Astrocyte (in vitro differentiated cells and primary cell): ENCODE results near the gene NRAS. TPM values are rescaled to one million over a fixed set of nuclear protein-coding genes. Genes with fewer than 3 reads are reported as not detected.

Source experiments
- DNase-seq: peaks from one replicate; pipeline ENCODE4 v3.0.0-alpha.2; 2010; ENCODE audit warnings: low read depth
- FAIRE-seq: peaks from 2 replicates; lab custom pipeline; 2011; peaks lifted over from hg19 to GRCh38; lab: Jason Lieb, UNC
- H2AFZ ChIP-seq: 2 replicates; pipeline ENCODE4 v1.6.0; 2012; ENCODE audit warnings: low read depth, low read length, inconsistent platforms
- H3K27ac ChIP-seq: 2 replicates; pipeline ENCODE4 v1.5.1; 2011; ENCODE audit warnings: low read depth, low read length, inconsistent platforms
- H3K27me3 ChIP-seq: 2 replicates; pipeline ENCODE4 v1.6.0; 2011; ENCODE audit warnings: low read length, inconsistent platforms; ENCODE audit not compliant: insufficient read depth
- H3K36me3 ChIP-seq: 2 replicates; pipeline ENCODE4 v1.5.1; 2011; ENCODE audit warnings: low read length, inconsistent platforms; ENCODE audit not compliant: insufficient read depth
- H3K4me1 ChIP-seq: 2 replicates; pipeline ENCODE4 v1.5.1; 2011; ENCODE audit warnings: low read length, inconsistent platforms; ENCODE audit not compliant: insufficient read depth
- H3K4me2 ChIP-seq: 2 replicates; pipeline ENCODE4 v1.6.0; 2012; ENCODE audit warnings: low read length, inconsistent platforms
- H3K4me3 ChIP-seq: 2 replicates; pipeline ENCODE4 v1.5.1; 2011; ENCODE audit warnings: low read depth, mild to moderate bottlenecking, low read length, inconsistent platforms; ENCODE audit not compliant: insufficient read depth
- H3K79me2 ChIP-seq: 2 replicates; pipeline ENCODE4 v1.6.0; 2012; ENCODE audit warnings: mild to moderate bottlenecking, low read length, inconsistent platforms; ENCODE audit not compliant: insufficient read depth
- H3K9ac ChIP-seq: 2 replicates; pipeline ENCODE4 v1.6.0; 2012; ENCODE audit warnings: mild to moderate bottlenecking, low read length, inconsistent platforms
- H3K9me3 ChIP-seq: 2 replicates; pipeline ENCODE4 v1.5.1; 2012; ENCODE audit warnings: low read depth, mild to moderate bottlenecking, low read length, inconsistent platforms; ENCODE audit not compliant: insufficient read depth
- H4K20me1 ChIP-seq: 2 replicates; pipeline ENCODE4 v1.6.0; 2012; ENCODE audit warnings: low read length, inconsistent platforms; ENCODE audit not compliant: insufficient read depth
- H3K27ac Mint-ChIP-seq: one replicate; pipeline ENCODE4 v1.8.0; 2021; ENCODE audit warnings: mild to moderate bottlenecking, mixed read lengths; ENCODE audit not compliant: unreplicated experiment
- H3K27me3 Mint-ChIP-seq: one replicate; pipeline ENCODE4 v1.8.0; 2021; ENCODE audit warnings: low read depth, mixed read lengths; ENCODE audit not compliant: unreplicated experiment
- H3K36me3 Mint-ChIP-seq: one replicate; pipeline ENCODE4 v1.8.0; 2021; ENCODE audit warnings: low read depth, mixed read lengths; ENCODE audit not compliant: unreplicated experiment
- H3K4me1 Mint-ChIP-seq: one replicate; pipeline ENCODE4 v1.8.0; 2021; ENCODE audit warnings: low read depth, mixed read lengths; ENCODE audit not compliant: unreplicated experiment
- H3K4me3 Mint-ChIP-seq: one replicate; pipeline ENCODE4 v1.8.0; 2021; ENCODE audit warnings: mild to moderate bottlenecking, moderate library complexity, mixed read lengths; ENCODE audit not compliant: unreplicated experiment
- H3K9me3 Mint-ChIP-seq: one replicate; pipeline ENCODE4 v1.8.0; 2021; ENCODE audit warnings: mild to moderate bottlenecking, mixed read lengths; ENCODE audit not compliant: unreplicated experiment
- CTCF ChIP-seq: IDR thresholded peaks from 2 replicates; pipeline ENCODE4 v1.5.1; 2011; ENCODE audit warnings: low read depth, mild to moderate bottlenecking, inconsistent platforms, low read length, moderate library complexity; ENCODE audit not compliant: insufficient read depth
- EZH2 ChIP-seq: IDR thresholded peaks from 2 replicates; pipeline ENCODE4 v1.6.1; 2012; ENCODE audit warnings: mild to moderate bottlenecking, low read length, inconsistent platforms; ENCODE audit not compliant: insufficient read depth
- total RNA-seq: library from RNA; stranded (reverse); gene quantifications from 2 replicates; pipeline ENCODE4 v1.2.1, GENCODE V29; 2021

The NRAS gene
- total RNA-seq, 1 donor from 2014 or later = 63.8 TPM

GRCh38 chr1:114758256-114758832, 41.8 kb upstream of the NRAS start:
- H3K27ac ChIP-seq = peak overlapping the region; percentile 100

GRCh38 chr1:114757455-114758255, 41.1 kb upstream of the NRAS start, which contains the start of gene CSDE1:
TSS of gene CSDE1 (minus strand) at chr1:114757984. CDS start at chr1:114739890, 18,094 bp downstream.
- H3K27ac Mint-ChIP-seq = peak within 1 kb of the TSS; percentile 100
- H3K79me2 ChIP-seq = peaks cover 52% of the 10 kb centered on the region
- peak within 1 kb of the TSS; percentile 80 for H2AFZ ChIP-seq
- H3K27me3 ChIP-seq = no peaks in the 10 kb centered on the region
- peaks cover 18% of the 10 kb centered on the region for H3K4me1 ChIP-seq
- H3K4me3 Mint-ChIP-seq = peak within 1 kb of the TSS; percentile 100
- H3K4me3 ChIP-seq = peak within 1 kb of the TSS; percentile 100
- H3K9ac ChIP-seq = peak within 1 kb of the TSS; percentile 100
- peak within 1 kb of the TSS; percentile 100 for H3K27ac ChIP-seq
- H3K27me3 Mint-ChIP-seq = no peaks in the 10 kb centered on the region
- no peak for TF ChIP-seq EZH2
- TF ChIP-seq CTCF = peak; percentile 47
- peaks cover 3% of the 10 kb centered on the region for H3K36me3 Mint-ChIP-seq
- H3K4me2 ChIP-seq = peak within 1 kb of the TSS; percentile 96
- DNase-seq = peak; percentile 96
- no peaks in the 10 kb centered on the region for H3K9me3 ChIP-seq
- peaks cover 47% of the 10 kb centered on the region for H4K20me1 ChIP-seq
- FAIRE-seq = peak; percentile 95
- no peaks in the 10 kb centered on the region for H3K36me3 ChIP-seq
- H3K4me1 Mint-ChIP-seq = peaks cover 24% of the 10 kb centered on the region
- no peaks in the 10 kb centered on the region for H3K9me3 Mint-ChIP-seq

More at GRCh38 chr1:114758256-114758832, 41.8 kb upstream of the NRAS start:
- peak; percentile 35 for DNase-seq
- H3K27ac Mint-ChIP-seq = peak overlapping the region; percentile 100
- Histone ChIP-seq H3K4me3 (peak overlapping the region; percentile 100), H2AFZ (peak overlapping the region; percentile 80), H3K27me3 (no peaks in the 10 kb centered on the region), H4K20me1 (peaks cover 40% of the 10 kb centered on the region), H3K36me3 (no peaks in the 10 kb centered on the region), H3K4me2 (peak overlapping the region; percentile 96), H3K9me3 (no peaks in the 10 kb centered on the region), H3K9ac (peak overlapping the region; percentile 100), H3K4me1 (peaks cover 18% of the 10 kb centered on the region), H3K79me2 (peaks cover 45% of the 10 kb centered on the region)
- H3K36me3 Mint-ChIP-seq = peaks cover 3% of the 10 kb centered on the region
- no peak for FAIRE-seq
- TF ChIP-seq EZH2 (no peak), CTCF (no peak)
- H3K4me3 Mint-ChIP-seq = peak overlapping the region; percentile 100
- H3K9me3 Mint-ChIP-seq = peaks cover 4% of the 10 kb centered on the region
- peaks cover 21% of the 10 kb centered on the region for H3K4me1 Mint-ChIP-seq
- H3K27me3 Mint-ChIP-seq = no peaks in the 10 kb centered on the region
